Liver (tissue), 9 donors: ENCODE measurements around the gene TNFRSF6B. TPM values are rescaled to one million over a fixed set of nuclear protein-coding genes. Genes with fewer than 3 reads are reported as not detected.
"Not testable (repeated sequence)": the region's sequence is repeated elsewhere in the genome, so short reads cannot be mapped to it uniquely, and the experiment has no call there.

ENCODE experiments used
- DNase-seq: peaks from one replicate; pipeline ENCODE4 v3.0.0-alpha.2; 2017; ENCODE audit warnings: low spot score
- H3K27ac ChIP-seq, 2 donors: one replicate each; pipeline ENCODE4 v1.7.0; 2013; ENCODE audit warnings: inconsistent platforms in 2 of 2, low read length in 2 of 2, control low read depth in 1 of 2, low read depth in 1 of 2, mild to moderate bottlenecking in 1 of 2
- H3K27me3 ChIP-seq, 4 donors: one replicate each; pipeline versions ENCODE4 v1.6.1 to v1.7.0; 2013; ENCODE audit warnings: low read length in 3 of 4, inconsistent platforms in 1 of 4, mild to moderate bottlenecking in 1 of 4, moderate library complexity in 1 of 4; ENCODE audit not compliant: control insufficient read depth in 4 of 4, insufficient read depth in 4 of 4
- H3K36me3 ChIP-seq, 4 donors: one replicate each; pipeline versions ENCODE4 v1.6.1 to v1.7.0; 2013; ENCODE audit warnings: low read length in 3 of 4, mild to moderate bottlenecking in 3 of 4, low read depth in 1 of 4, moderate library complexity in 1 of 4; ENCODE audit not compliant: control insufficient read depth in 4 of 4, insufficient read depth in 3 of 4
- H3K4me1 ChIP-seq, 4 donors: one replicate each; pipeline versions ENCODE4 v1.6.1 to v1.7.0; 2013; ENCODE audit warnings: low read length in 3 of 4, mild to moderate bottlenecking in 3 of 4, moderate library complexity in 1 of 4; ENCODE audit not compliant: control insufficient read depth in 4 of 4, insufficient read depth in 4 of 4
- H3K4me3 ChIP-seq, 3 donors: one replicate each; pipeline versions ENCODE4 v1.6.1 to v1.7.0; 2013; ENCODE audit warnings: low read length in 3 of 3, control low read depth in 1 of 3, low read depth in 1 of 3, mild to moderate bottlenecking in 1 of 3
- H3K9ac ChIP-seq, 2 donors: one replicate each; pipeline ENCODE4 v1.7.0; 2013; ENCODE audit warnings: low read length in 2 of 2, mild to moderate bottlenecking in 2 of 2, moderate library complexity in 2 of 2, control low read depth in 1 of 2, low read depth in 1 of 2
- H3K9me3 ChIP-seq, 4 donors: one replicate each; pipeline versions ENCODE4 v1.6.1 to v1.7.0; 2013; ENCODE audit warnings: low read length in 3 of 4; ENCODE audit not compliant: control insufficient read depth in 4 of 4
- ATF3 ChIP-seq: IDR thresholded peaks from 2 replicates; pipeline ENCODE4 v1.6.1; 2016; ENCODE audit warnings: antibody characterized with exemption
- CTCF ChIP-seq: fragments of 150-350 bp; IDR thresholded peaks from 2 replicates; pipeline ENCODE4 v1.5.1; 2017; ENCODE audit warnings: improper control_type of control experiment, low read depth, low read length; ENCODE audit not compliant: missing input control
- EGR1 ChIP-seq, 2 donors: IDR thresholded peaks; 2 replicates each; pipeline ENCODE4 v1.6.1; 2016 to 2018; ENCODE audit warnings: antibody characterized with exemption in 2 of 2, low read depth in 2 of 2
- FOXA1 ChIP-seq: IDR thresholded peaks from 2 replicates; pipeline ENCODE4 v1.6.1; 2016; ENCODE audit warnings: antibody characterized with exemption
- GABPA ChIP-seq, 2 donors: IDR thresholded peaks in 1 of 2; conservative IDR thresholded peaks in 1 of 2; 2 replicates each; pipeline ENCODE4 v1.6.1; 2016; ENCODE audit warnings: antibody characterized with exemption in 2 of 2, mild to moderate bottlenecking in 1 of 2, moderate library complexity in 1 of 2
- HNF4A ChIP-seq, 2 donors: conservative IDR thresholded peaks; 2 replicates each; pipeline ENCODE4 v1.6.1; 2016; ENCODE audit warnings: antibody characterized with exemption in 2 of 2, mild to moderate bottlenecking in 2 of 2
- HNF4G ChIP-seq: IDR thresholded peaks from 2 replicates; pipeline ENCODE4 v1.6.1; 2016; ENCODE audit warnings: antibody characterized with exemption
- JUND ChIP-seq, 2 donors: IDR thresholded peaks; 2 replicates each; pipeline ENCODE4 v1.6.1; 2016; ENCODE audit warnings: antibody characterized with exemption in 2 of 2
- NR2F2 ChIP-seq: IDR thresholded peaks from 2 replicates; pipeline ENCODE4 v1.6.1; 2016; ENCODE audit warnings: antibody characterized with exemption
- RAD21 ChIP-seq, 2 donors: IDR thresholded peaks; 2 replicates each; pipeline ENCODE4 v1.6.1; 2016; ENCODE audit warnings: antibody characterized with exemption in 2 of 2, mild to moderate bottlenecking in 2 of 2
- REST ChIP-seq: IDR thresholded peaks from 2 replicates; pipeline ENCODE4 v1.6.1; 2016; ENCODE audit warnings: antibody characterized with exemption, mild to moderate bottlenecking
- RXRA ChIP-seq, 2 donors: IDR thresholded peaks; 2 replicates each; pipeline ENCODE4 v1.6.1; 2017 to 2018; ENCODE audit warnings: antibody characterized with exemption in 2 of 2, mild to moderate bottlenecking in 1 of 2
- SP1 ChIP-seq: IDR thresholded peaks from 2 replicates; pipeline ENCODE4 v1.6.1; 2018; ENCODE audit warnings: antibody characterized with exemption, mild to moderate bottlenecking
- YY1 ChIP-seq: IDR thresholded peaks from 2 replicates; pipeline ENCODE4 v1.6.1; 2016; ENCODE audit warnings: antibody characterized with exemption, mild to moderate bottlenecking
- ZBTB33 ChIP-seq: IDR thresholded peaks from 2 replicates; pipeline ENCODE4 v1.6.1; 2016; ENCODE audit warnings: antibody characterized with exemption
- WGBS: extraction: QIAGEN DNeasy Blood & Tissue Kit; methylation state at CpG from one replicate; pipeline ENCODE4 v1.1.7; 2013; 5-methylcytosine and 5-hydroxymethylcytosine counted together
- polyA plus RNA-seq, 2 donors: library from polyadenylated mRNA; stranded (reverse) in 1 of 2; unstranded in 1 of 2; fragments of 200-250 nt in 1 of 2; fragments of >200 nt in 1 of 2; fragmentation: Nextera tagmentation in 1 of 2; extraction: Ambion mirVana in 1 of 2; gene quantifications; one replicate each; pipeline versions ENCODE4 v1.2.1 to v1.2.3, GENCODE V29; 2013 to 2015
- total RNA-seq, 2 donors: library from RNA; depleted of rRNA; stranded (reverse); fragments of >200 nt; gene quantifications; one replicate each; pipeline ENCODE4 v1.2.3, GENCODE V29; 2014
- donor health status: healthy.
- donor health status: healthy.
- donor health status: healthy.
- donor health status: healthy.
- donor health status: healthy.

Gene TNFRSF6B
- total and polyA plus RNA-seq, 4 donors: 0.09 to 0.73 TPM; not detected in 2

GRCh38 chr20:63659370-63659769, 37.1 kb upstream of the TNFRSF6B start:
- Histone ChIP-seq H3K9ac (peak overlapping the region in 1 of 2 donors; percentile 57), H3K27ac (peak overlapping the region in 1 of 2 donors; percentile 90), H3K9me3 (no peaks in the 10 kb centered on the region), H3K4me3 (peak overlapping the region; percentile 63 to 88 (median 81)), H3K4me1 (peaks cover 3 to 21% (median 16%) of the 10 kb centered on the region in 4 donors), H3K27me3 (no peaks in the 10 kb centered on the region), H3K36me3 (peaks cover 0 to 18% (median 9%) of the 10 kb centered on the region in 4 donors)
- 72% methylated on average over 13 of the region's 13 CpGs for WGBS
- no peak for DNase-seq
- no peak for TF ChIP-seq HNF4G
- TF ChIP-seq FOXA1: no peak
- TF ChIP-seq GABPA (IDR thresholded peaks at IDR 0.05 in 1 of 2, conservative IDR thresholded peaks at IDR 0.05 in 1 of 2): no peak
- no peak for TF ChIP-seq EGR1 (IDR thresholded peaks at IDR 0.05; ENCODE audit: low read depth in 2 of 2)
- no peak for TF ChIP-seq CTCF
- no peak for TF ChIP-seq ZBTB33
- TF ChIP-seq RAD21 (IDR thresholded peaks at IDR 0.05): no peak
- TF ChIP-seq REST: no peak

GRCh38 chr20:63660174-63660573, 36.3 kb upstream of the TNFRSF6B start:
- H3K27ac ChIP-seq, H3K9ac ChIP-seq, H3K9me3 ChIP-seq, H3K27me3 ChIP-seq, DNase-seq, H3K4me3 ChIP-seq: not testable (repeated sequence)
- H3K4me1 ChIP-seq: peaks cover 3 to 21% (median 16%) of the 10 kb centered on the region in 4 donors
- WGBS: 91% methylated on average over 10 of the region's 10 CpGs
- H3K36me3 ChIP-seq: peaks cover 0 to 18% (median 10%) of the 10 kb centered on the region in 4 donors

- Histone ChIP-seq H3K9ac (no peak overlapping the region), H3K27ac (no peak overlapping the region), H3K27me3 (no peaks in the 10 kb centered on the region), H3K9me3 (no peaks in the 10 kb centered on the region), H3K4me1 (peaks cover 3 to 21% (median 16%) of the 10 kb centered on the region in 4 donors), H3K4me3 (no peak overlapping the region), H3K36me3 (peaks cover 0 to 20% (median 10%) of the 10 kb centered on the region in 4 donors)
- 91% methylated on average over 8 of the region's 8 CpGs for WGBS
- no peak for DNase-seq
- TF ChIP-seq RXRA (IDR thresholded peaks at IDR 0.05): no peak
- no peak for TF ChIP-seq YY1
- no peak for TF ChIP-seq CTCF
- no peak for TF ChIP-seq EGR1 (IDR thresholded peaks at IDR 0.05; ENCODE audit: low read depth in 2 of 2)
- TF ChIP-seq ZBTB33: no peak
- no peak for TF ChIP-seq GABPA (IDR thresholded peaks at IDR 0.05 in 1 of 2, conservative IDR thresholded peaks at IDR 0.05 in 1 of 2)
- TF ChIP-seq JUND (IDR thresholded peaks at IDR 0.05): no peak
- TF ChIP-seq HNF4A (conservative IDR thresholded peaks at IDR 0.05): no peak
- no peak for TF ChIP-seq SP1
- no peak for TF ChIP-seq NR2F2
- TF ChIP-seq RAD21 (IDR thresholded peaks at IDR 0.05): no peak
- TF ChIP-seq FOXA1: no peak
- no peak for TF ChIP-seq ATF3
Measured at GRCh38 chr20:63660622-63661021, 35.8 kb upstream of the TNFRSF6B start.
